HG03139 (cell line): ENCODE measurements around the gene DEXI.

Experiments
- ATAC-seq: cut with Tn5 transposase; IDR thresholded peaks from one replicate; pipeline ENCODE4 v1.9.1; 2021; ENCODE audit not compliant: unreplicated experiment

Gene DEXI

DNA sequence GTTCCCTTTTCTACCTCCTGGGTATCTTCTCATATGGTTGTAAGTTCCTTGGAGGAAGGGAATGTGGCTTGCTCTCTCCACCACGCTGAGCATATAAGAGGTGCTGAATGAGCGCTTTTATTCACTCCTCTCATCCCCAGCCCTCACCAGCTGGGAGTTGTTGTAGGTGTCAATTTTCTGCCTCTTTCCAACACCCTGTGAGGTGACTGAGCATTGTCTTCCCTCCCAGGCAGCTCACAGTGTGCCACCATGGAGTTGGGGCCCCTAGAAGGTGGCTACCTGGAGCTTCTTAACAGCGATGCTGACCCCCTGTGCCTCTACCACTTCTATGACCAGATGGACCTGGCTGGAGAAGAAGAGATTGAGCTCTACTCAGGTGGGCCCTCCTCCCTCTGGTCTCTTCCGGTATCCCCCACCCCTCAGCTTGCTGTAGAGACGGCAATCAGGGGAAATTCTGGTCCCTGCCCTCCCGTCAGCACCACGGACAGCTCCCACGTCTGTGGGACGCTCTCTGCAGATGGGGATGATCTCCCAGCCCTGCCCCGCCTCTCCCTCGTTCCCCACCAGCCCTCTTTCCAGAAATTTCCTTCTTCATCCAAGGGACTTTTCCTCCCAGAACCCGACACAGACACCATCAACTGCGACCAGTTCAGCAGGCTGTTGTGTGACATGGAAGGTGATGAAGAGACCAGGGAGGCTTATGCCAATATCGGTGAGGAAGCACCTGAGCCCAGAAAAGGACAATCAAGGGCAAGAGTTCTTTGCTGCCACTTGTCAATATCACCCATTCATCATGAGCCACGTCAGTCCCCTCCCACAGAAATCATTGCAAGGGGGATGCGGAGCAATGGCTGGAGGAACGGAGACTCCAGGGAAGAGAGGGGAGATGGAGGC, 47.0 kb downstream of the DEXI start:
- no peak for ATAC-seq

DNA sequence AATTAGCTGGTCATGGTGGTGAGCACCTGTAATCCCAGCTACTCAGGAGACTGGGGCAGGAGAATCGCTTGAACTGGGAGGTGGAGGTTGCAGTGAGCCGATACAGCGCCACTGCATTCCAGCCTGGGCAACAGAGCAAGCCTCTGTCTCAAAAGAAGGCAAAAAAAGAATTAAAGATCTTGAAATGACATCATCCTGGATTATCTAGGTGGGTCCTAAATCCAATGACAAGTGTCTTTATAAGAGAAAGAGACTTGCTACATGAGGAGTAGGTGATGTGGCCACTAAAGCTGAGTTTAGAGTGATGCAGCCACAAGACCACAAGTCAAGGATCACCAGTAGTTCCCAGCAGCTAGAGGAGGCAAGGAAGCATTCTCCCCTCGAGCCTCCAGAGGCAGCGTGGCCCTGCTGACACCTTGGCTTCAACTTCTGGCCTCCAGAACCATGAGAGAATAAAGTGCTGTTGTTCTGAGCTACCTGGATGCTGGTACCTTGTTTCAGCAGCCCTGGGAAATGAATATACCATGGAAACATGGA, 49.4 kb downstream of the DEXI start:
- no peak for ATAC-seq

- ATAC-seq, result no peak
Measured at GRCh38 chr16:10889855-10890254, 52.4 kb downstream of the DEXI start.

DNA sequence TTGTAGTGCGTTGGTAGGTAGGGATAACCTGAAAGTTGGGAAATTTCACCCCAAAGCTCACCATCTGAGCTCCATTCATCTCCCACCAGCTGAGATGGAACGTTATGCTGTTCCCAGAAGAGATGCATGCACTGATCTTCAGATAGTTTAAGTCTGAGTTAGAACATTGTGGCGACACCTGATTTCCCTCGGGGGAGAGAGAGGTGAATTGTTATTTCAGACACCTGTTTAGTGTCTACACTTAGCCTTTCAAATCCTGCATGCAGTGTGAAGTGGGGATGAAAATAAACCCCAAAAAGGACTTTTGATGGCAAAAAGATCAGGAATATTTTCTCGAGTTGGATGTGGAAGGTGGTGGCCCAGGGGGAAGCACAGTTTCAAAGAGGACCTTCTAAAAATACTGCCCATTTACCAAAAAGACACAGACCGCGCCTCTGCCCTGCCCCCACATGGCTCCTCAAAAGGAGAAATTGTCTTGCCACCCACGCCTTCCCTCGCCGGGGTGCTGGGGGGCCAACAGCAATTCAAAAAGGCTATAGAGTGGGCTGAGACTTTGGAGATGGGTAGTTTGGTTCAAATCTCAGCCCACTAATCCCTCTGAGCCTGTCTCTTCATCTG, 53.8 kb downstream of the DEXI start:
- no peak for ATAC-seq

- ATAC-seq, result no peak
Measured at GRCh38 chr16:10885246-10885645, 57.0 kb downstream of the DEXI start.

GRCh38 chr16:10883004-10883403, 59.3 kb downstream of the DEXI start:
- ATAC-seq, result no peak

DNA sequence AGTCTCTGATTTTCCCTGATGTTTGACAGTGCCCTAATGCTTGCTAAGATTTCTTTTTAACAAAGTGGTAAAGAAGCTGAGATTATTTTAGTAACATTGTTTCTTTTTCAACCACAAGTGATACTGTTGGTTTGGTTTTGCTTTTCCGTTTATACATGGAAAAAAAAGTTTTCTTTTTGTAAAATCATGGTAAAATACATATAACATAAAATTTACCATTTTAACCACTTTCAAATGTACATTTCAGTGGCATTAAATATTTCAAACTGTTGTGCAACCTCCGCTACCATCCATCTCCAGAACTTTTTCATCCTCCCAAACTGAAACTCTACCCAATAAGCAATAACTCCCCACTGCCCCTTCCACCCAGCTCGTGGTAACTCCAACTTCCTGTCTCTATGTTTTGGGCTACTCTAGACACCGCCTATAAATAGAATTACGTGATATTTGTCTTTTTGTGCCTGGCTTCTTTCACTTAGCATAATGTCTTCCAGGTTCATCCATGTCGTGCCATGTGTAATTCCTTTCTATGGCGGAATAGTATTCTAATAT, 60.7 kb downstream of the DEXI start:
- no peak for ATAC-seq

- ATAC-seq, result no peak
Measured at GRCh38 chr16:10880594-10881452, 61.4 kb downstream of the DEXI start.

- ATAC-seq, result no peak
Measured at GRCh38 chr16:10879681-10880589, 62.3 kb downstream of the DEXI start.
